GM12872 (cell line): ENCODE data around the gene PDCD1.
A peak's percentile ranks its signal among the peaks of the same experiment; 100 is the strongest.

ENCODE experiments used
- TF ChIP-seq, protein P1 (sequence below): IDR thresholded peaks from 3 replicates; pipeline ENCODE4 v1.5.1; 2011; ENCODE audit warnings: low read depth, mild to moderate bottlenecking, low read length, moderate library complexity; ENCODE audit not compliant: insufficient read depth

The PDCD1 gene

DNA sequence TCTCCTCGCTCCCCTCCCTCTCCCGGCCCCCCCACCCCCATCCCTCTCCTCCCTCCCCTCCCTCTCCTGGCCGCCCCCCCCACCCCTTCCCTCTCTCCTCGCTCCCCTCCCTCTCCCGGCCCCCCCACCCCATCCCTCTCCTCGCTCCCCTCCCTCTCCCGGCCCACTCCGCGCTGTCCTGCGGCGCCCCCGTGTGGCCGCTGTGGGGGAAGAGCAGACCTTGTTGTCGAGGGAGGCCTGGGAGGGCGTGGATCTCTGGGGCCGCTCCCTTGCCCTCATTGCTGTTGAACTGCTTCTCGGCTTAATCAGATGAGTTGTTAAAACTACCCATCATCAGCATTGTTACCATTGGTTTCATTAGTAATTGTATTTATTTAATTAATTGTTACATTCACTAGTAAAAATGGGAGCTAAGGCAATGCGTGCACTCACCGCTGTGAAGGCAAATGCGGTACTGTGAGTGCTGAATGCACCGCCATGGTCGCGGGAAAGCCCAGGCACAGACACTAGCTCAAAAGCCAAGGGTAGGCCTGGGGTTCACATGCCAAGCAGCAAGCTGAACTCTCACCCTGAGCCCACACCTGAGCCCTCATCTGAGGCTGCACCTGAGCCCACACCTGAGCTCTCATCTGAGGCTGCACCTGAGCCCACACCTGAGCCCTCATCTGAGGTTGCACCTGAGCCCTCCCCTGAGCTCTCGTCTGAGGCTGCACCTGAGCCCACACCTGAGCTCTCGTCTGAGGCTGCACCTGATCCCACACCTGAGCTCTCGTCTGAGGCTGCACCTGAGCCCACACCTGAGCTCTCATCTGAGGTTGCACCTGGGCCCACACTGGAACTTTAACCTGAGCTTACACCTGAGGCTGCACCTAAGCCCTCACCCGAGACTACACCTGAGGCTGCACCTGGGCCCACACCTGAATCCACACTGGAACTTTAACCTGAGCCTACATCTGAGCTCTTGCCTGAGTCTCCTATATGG, 19.6 kb upstream of the PDCD1 start:
- TF ChIP-seq, protein P1, sequence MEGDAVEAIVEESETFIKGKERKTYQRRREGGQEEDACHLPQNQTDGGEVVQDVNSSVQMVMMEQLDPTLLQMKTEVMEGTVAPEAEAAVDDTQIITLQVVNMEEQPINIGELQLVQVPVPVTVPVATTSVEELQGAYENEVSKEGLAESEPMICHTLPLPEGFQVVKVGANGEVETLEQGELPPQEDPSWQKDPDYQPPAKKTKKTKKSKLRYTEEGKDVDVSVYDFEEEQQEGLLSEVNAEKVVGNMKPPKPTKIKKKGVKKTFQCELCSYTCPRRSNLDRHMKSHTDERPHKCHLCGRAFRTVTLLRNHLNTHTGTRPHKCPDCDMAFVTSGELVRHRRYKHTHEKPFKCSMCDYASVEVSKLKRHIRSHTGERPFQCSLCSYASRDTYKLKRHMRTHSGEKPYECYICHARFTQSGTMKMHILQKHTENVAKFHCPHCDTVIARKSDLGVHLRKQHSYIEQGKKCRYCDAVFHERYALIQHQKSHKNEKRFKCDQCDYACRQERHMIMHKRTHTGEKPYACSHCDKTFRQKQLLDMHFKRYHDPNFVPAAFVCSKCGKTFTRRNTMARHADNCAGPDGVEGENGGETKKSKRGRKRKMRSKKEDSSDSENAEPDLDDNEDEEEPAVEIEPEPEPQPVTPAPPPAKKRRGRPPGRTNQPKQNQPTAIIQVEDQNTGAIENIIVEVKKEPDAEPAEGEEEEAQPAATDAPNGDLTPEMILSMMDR = peak; percentile 71

DNA sequence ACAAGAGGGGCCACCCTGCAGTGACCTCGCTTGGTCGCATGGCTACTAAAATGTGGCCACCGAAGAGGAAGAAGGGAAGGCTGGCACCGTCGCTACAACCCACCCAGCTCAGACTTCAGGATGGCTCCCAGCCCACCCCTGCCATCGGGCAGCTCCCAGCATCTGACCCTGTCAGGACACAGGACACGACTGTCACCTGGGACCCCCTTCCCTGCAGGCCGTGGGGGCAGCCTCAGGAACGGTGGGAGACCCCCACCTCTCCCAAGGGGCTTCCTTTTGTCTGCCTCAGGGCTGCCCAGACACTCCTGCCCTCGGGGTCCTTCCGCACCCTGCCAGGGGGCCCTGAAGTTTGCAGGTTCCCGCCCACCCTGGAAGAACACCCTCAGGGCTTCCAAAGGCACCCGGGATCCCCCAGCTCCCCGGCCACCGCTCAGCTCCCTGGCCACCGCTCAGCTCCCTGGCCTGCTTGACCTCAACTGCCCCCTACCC, 18.5 kb upstream of the PDCD1 start:
- TF ChIP-seq, protein P1 = no peak

DNA sequence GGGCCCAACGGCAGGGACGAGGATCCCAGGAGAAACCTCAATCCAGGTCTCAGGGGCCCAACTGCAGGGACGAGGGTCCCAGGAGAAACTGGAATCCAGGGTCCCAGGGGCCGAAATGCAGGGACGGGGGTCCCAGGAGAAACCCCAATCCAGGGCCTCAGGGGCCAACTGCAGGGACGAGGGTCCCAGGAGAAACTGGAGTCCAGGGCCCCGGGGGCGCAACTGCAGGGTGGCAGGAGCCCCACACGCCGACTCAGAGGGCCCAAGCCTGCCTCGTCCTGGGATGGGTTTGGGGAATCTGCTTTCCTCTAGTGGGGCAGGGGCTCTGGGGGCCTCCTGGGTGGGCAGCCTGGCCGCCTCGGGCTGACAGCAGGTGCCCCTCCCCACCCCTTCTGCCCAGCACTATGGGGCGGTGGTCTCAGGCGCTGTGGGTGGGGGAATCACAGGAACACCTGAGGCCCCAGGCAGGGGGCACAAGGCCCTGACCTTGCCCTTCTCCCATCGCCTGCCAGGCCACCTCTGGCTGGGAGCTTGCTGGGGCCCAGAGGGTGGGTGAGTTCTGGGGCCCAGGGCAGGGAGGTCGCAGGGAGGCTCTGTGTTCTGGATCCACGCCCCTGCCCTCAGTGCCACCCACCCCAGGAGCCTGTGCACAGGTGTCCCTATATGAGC, 18.0 kb upstream of the PDCD1 start:
- TF ChIP-seq, protein P1 = no peak

- TF ChIP-seq, protein P1 = peak; percentile 42
These were observed 17.2 kb upstream of the PDCD1 start for GRCh38 chr2:241875754-241876527.

DNA sequence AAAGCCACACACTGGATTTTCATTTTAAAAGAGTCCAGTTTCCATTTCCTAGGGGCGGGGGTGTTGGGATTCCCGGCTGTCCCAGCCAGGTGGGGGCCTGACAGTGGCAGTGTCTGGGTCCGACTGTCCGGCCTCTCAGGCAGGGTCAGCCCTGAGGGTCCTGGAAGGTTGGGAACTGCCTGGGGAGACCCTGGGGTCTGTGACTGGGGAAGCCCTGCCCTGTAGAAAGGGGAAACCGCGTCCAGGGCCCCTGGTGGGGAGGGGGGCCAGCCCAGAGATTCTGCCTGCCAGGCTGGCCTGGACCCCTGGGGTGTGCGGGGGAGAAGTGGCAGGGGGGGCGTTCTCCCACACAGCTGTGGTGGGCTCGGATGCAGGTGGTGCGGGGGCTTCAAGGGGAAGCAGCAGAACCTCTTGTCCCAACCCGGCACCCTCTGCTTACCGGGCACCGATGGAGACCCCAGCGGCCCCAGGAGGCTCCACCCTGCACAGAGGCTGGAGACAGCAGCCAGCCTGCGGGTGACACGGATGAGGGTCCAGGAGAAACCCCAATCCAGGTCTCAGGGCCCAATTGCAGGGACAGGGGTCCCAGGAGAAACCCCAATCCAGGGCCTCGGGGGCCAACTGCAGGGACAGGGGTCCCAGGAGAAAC, 15.7 kb upstream of the PDCD1 start:
- TF ChIP-seq, protein P1 = no peak

DNA sequence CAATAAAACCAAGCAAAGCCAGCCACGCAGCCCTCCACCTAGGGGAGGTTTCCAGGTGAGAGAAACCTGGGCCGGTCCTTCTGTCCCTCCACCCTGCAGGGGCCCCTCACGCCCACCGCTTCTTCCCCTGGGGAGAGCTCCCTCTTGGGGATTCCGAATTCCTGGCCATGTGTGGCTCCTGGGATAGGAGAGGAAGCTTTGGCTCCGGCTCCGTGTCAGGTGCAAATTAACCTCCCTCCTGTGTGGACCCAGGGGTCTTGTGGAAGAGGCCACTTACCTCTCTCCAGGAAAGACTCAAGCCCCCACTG, 15.1 kb upstream of the PDCD1 start:
- TF ChIP-seq, protein P1 = no peak
